HG02852 (cell line): ENCODE results near the gene SLC46A1.
A peak's percentile ranks its signal among the peaks of the same experiment; 100 is the strongest.
"Not testable (repeated sequence)": the region's sequence is repeated elsewhere in the genome, so short reads cannot be mapped to it uniquely, and the experiment has no call there.

ENCODE experiments used
- ATAC-seq: cut with Tn5 transposase; IDR thresholded peaks from one replicate; pipeline ENCODE4 v1.9.1; 2021; ENCODE audit warnings: mild to moderate bottlenecking, moderate library complexity; ENCODE audit not compliant: unreplicated experiment

Gene SLC46A1

GRCh38 chr17:28405632-28406472, at the start of gene SLC46A1:
SLC46A1 (minus strand) TSS chr17:28406212; CDS start chr17:28406114, 98 bp downstream.
- ATAC-seq: peak; percentile 76

GRCh38 chr17:28449859-28450258, 43.8 kb upstream of the SLC46A1 start:
- ATAC-seq: no peak

GRCh38 chr17:28447396-28447760, 41.4 kb upstream of the SLC46A1 start:
- no peak for ATAC-seq

- ATAC-seq: no peak
Observed at GRCh38 chr17:28446716-28447395, 40.8 kb upstream of the SLC46A1 start.

- no peak for ATAC-seq
Observed at GRCh38 chr17:28443901-28444638, 38.1 kb upstream of the SLC46A1 start.

- not testable (repeated sequence) for ATAC-seq
Observed at GRCh38 chr17:28434326-28434725, 28.3 kb upstream of the SLC46A1 start.

GRCh38 chr17:28433721-28434120, 27.7 kb upstream of the SLC46A1 start:
- no peak for ATAC-seq

GRCh38 chr17:28427982-28428381, 22.0 kb upstream of the SLC46A1 start:
- not testable (repeated sequence) for ATAC-seq

- no peak for ATAC-seq
Observed at GRCh38 chr17:28427371-28427770, 21.4 kb upstream of the SLC46A1 start.

- ATAC-seq: no peak
Observed at GRCh38 chr17:28426081-28426519, 20.1 kb upstream of the SLC46A1 start.

- ATAC-seq: no peak
Observed at GRCh38 chr17:28425206-28425605, 19.2 kb upstream of the SLC46A1 start.

GRCh38 chr17:28421787-28422305, 15.8 kb upstream of the SLC46A1 start:
- no peak for ATAC-seq

- no peak for ATAC-seq
Observed at GRCh38 chr17:28416703-28417311, 10.8 kb upstream of the SLC46A1 start.

GRCh38 chr17:28415886-28416285, 9.9 kb upstream of the SLC46A1 start:
- no peak for ATAC-seq

- ATAC-seq: no peak
Observed at GRCh38 chr17:28413804-28414203, 7.8 kb upstream of the SLC46A1 start.

GRCh38 chr17:28412099-28412498, 6.1 kb upstream of the SLC46A1 start:
- ATAC-seq: no peak

GRCh38 chr17:28407974-28408306, 1.9 kb upstream of the SLC46A1 start:
- ATAC-seq: no peak

GRCh38 chr17:28407130-28407973, 1.3 kb upstream of the SLC46A1 start:
- no peak for ATAC-seq

GRCh38 chr17:28406473-28406814, 432 bp upstream of the SLC46A1 start:
- ATAC-seq: peak; percentile 11
